Measurements from ENCODE around the gene GLI3.

The GLI3 gene

DNA sequence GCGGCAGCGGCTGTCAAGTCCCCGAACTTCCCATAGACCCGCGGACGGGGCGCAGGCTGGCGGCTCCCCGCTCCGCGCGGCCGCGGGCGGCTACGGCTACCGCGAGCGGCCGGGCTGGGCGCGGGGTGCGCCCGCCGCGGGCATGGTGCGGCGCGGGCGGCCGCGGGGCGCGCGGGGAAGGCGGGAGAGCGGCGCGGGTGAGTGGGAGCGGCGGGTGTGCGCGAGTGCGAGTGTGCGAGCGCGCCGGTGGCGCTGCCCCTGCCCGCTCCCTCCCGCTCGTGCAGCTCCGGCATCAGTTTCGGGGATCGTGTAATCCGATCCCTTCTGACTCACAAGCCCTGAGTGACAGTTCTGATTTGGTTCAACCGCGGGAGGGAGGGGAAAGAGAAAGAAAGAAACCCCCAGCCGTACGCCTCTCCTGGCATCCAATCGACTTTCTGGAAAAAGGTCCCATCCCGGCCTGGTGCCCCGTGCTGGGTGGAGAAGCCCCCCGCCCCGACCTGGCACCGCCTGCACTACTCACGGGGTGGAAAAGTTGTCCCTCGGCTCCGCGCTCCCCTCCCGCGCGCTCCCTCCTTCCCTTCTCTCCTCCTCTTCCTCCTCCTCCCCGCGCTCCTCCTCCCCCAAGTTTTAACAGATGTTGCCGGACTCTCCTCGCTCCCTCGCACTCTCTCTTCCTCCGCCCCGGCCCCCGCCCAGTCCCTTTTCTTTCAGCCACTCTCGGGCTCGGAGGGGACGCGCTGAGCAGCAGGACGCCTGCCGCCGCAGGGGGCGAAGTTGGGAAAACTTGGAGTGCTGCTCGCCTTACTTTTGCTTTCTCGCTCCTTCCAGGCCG lies at the start of gene GLI3:
Gene GLI3, minus strand, starts transcription at position 234 of the 835 bp plus-strand sequence. CDS start 13,956 bp downstream, outside the sequence.
- H3K4me1 Mint-ChIP-seq (ENCODE audit: low read depth), result peaks cover 4% of the 10 kb centered on the region
- H3K27me3 Mint-ChIP-seq (ENCODE audit: low read depth), result peaks cover 72% of the 10 kb centered on the region
- no peaks in the 10 kb centered on the region for H3K9me3 Mint-ChIP-seq
- no peaks in the 10 kb centered on the region for H3K36me3 Mint-ChIP-seq (ENCODE audit: low read depth)
- no peak within 1 kb of the TSS for H3K27ac Mint-ChIP-seq
- H3K4me3 Mint-ChIP-seq, result peak within 1 kb of the TSS; percentile 80

GRCh38 chr7:42285383-42285824 lies 48.4 kb upstream of the GLI3 start:
- H3K4me1 Mint-ChIP-seq (ENCODE audit: low read depth), result no peaks in the 10 kb centered on the region
- no peaks in the 10 kb centered on the region for H3K36me3 Mint-ChIP-seq (ENCODE audit: low read depth)
- H3K27ac Mint-ChIP-seq, result no peak overlapping the region
- H3K27me3 Mint-ChIP-seq (ENCODE audit: low read depth), result no peaks in the 10 kb centered on the region
- H3K4me3 Mint-ChIP-seq, result no peak overlapping the region
- H3K9me3 Mint-ChIP-seq, result no peaks in the 10 kb centered on the region

- H3K27ac Mint-ChIP-seq, result no peak overlapping the region
- H3K36me3 Mint-ChIP-seq (ENCODE audit: low read depth), result no peaks in the 10 kb centered on the region
- no peak overlapping the region for H3K4me3 Mint-ChIP-seq
- no peaks in the 10 kb centered on the region for H3K4me1 Mint-ChIP-seq (ENCODE audit: low read depth)
- no peaks in the 10 kb centered on the region for H3K9me3 Mint-ChIP-seq
- no peaks in the 10 kb centered on the region for H3K27me3 Mint-ChIP-seq (ENCODE audit: low read depth)
Measured at GRCh38 chr7:42283553-42283952, 46.5 kb upstream of the GLI3 start.

DNA sequence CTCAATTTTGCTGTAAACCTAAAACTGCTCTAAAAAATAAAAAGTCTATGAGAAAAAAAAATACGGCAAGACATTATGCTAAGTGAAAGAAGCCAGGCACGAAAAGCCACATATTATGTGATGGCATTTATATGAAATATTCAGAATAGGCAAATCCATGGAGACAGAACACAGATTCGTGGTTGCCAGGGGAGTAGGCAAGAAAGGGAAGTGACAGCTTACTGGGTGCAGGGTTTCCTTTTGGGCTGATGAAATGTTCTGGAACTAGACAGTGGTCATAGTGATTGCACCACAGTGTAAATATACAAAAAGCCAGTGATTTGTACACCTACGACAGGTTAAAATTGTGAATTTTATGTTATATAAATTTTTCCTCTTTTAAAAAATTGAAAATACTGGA lies 41.3 kb upstream of the GLI3 start:
- H3K4me3 Mint-ChIP-seq, result no peak overlapping the region

DNA sequence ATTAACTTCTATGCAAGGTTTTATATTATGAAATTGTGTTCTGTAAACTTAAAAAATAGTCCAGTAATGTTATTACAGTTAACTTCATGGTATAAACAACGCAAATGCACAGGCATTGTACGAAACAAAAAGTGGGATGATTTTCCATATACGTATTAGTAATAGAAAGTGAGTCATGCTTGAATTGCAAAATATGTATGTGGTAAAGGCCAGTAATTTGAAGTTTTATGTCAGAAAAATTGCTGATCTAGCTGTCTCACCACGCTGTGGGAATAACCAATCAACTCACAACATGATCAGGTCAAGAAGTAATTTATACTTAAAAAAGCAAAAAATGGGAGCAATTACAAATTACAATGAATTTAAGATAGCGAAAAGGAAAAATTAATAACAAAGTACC lies 37.0 kb upstream of the GLI3 start:
- peaks cover 4% of the 10 kb centered on the region for H3K27me3 Mint-ChIP-seq (ENCODE audit: low read depth)
- no peaks in the 10 kb centered on the region for H3K4me1 Mint-ChIP-seq (ENCODE audit: low read depth)
- no peaks in the 10 kb centered on the region for H3K36me3 Mint-ChIP-seq (ENCODE audit: low read depth)
- H3K9me3 Mint-ChIP-seq, result no peaks in the 10 kb centered on the region
- no peak overlapping the region for H3K4me3 Mint-ChIP-seq
- no peak overlapping the region for H3K27ac Mint-ChIP-seq

More for the DNA sequence above, 41.3 kb upstream of the GLI3 start:
- no peaks in the 10 kb centered on the region for H3K9me3 Mint-ChIP-seq
- H3K36me3 Mint-ChIP-seq (ENCODE audit: low read depth), result no peaks in the 10 kb centered on the region
- no peaks in the 10 kb centered on the region for H3K27me3 Mint-ChIP-seq (ENCODE audit: low read depth)
- H3K4me1 Mint-ChIP-seq (ENCODE audit: low read depth), result no peaks in the 10 kb centered on the region
- H3K27ac Mint-ChIP-seq, result no peak overlapping the region

DNA sequence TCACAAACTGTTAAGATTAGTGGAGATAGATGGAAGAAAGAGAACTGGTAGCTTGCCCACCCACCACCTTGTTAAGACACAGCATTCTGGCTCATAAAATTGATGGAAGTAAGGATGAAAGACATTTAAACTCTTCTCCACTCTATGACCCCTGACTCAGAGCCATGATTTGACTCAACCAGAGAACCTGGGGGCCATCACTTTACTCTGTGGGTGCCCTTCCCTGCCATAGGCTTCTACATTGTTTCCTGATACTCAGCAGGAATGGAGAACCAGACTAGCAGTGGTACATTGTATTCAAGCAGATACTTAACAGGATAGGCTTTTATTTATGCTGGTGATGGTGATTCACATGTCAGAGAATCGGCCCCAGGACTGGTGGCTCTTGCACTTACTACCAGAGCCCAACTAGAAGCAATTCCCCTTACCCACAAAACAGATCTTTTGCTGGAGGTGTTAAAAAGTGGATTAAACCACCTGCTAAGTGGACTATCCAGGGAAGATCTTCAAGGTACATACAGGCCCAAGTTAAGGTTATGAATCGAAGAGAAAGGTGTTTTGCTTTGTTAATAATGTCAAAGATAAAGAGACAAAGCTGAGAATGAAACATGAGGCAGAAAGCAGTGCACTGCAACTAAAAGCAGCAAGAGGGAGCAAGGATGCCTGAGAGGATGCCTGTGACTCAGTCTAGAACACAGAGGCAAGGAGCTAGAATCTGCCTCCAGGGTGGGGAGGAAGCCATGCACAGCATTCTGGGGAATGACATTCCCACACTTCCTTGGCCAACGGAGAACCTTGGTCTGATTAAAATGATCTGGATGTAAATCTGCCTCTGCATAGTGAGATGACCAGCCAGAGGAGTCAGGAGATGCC lies 36.0 kb upstream of the GLI3 start:
- Mint-ChIP-seq H3K36me3 (ENCODE audit: low read depth) (no peaks in the 10 kb centered on the region), H3K4me3 (no peak overlapping the region), H3K9me3 (no peaks in the 10 kb centered on the region), H3K27ac (no peak overlapping the region), H3K4me1 (ENCODE audit: low read depth) (no peaks in the 10 kb centered on the region), H3K27me3 (ENCODE audit: low read depth) (peaks cover 4% of the 10 kb centered on the region)

GRCh38 chr7:42269161-42269560 lies 32.2 kb upstream of the GLI3 start:
- Mint-ChIP-seq H3K4me3 (no peak overlapping the region), H3K27ac (no peak overlapping the region), H3K27me3 (ENCODE audit: low read depth) (peaks cover 4% of the 10 kb centered on the region), H3K4me1 (ENCODE audit: low read depth) (no peaks in the 10 kb centered on the region), H3K9me3 (no peaks in the 10 kb centered on the region), H3K36me3 (ENCODE audit: low read depth) (no peaks in the 10 kb centered on the region)

DNA sequence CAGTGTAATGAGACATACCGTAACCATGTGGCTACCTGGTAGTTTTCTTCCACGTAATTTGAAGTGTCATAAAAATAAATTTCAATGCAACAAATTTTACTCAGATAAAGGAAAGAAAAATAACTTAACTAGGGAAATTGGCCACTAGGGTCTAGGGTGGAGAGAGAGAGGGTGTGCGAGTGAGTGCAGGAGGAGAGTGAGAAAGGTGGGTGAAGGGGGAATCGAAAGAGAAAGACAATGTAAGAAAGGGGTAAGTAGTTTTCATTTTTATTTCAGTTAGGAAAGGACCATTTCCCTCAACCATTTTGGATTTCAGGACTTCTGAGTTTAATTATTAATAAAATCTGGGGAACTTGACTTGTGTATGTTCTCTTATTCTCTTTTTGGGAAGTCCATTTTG lies 27.7 kb upstream of the GLI3 start:
- H3K4me3 Mint-ChIP-seq, result no peak overlapping the region
- no peaks in the 10 kb centered on the region for H3K9me3 Mint-ChIP-seq
- no peak overlapping the region for H3K27ac Mint-ChIP-seq
- H3K27me3 Mint-ChIP-seq (ENCODE audit: low read depth), result no peaks in the 10 kb centered on the region
- no peaks in the 10 kb centered on the region for H3K36me3 Mint-ChIP-seq (ENCODE audit: low read depth)
- H3K4me1 Mint-ChIP-seq (ENCODE audit: low read depth), result no peaks in the 10 kb centered on the region

GRCh38 chr7:42263971-42264370 lies 27.0 kb upstream of the GLI3 start:
- H3K27ac Mint-ChIP-seq, result no peak overlapping the region
- H3K4me1 Mint-ChIP-seq (ENCODE audit: low read depth), result no peaks in the 10 kb centered on the region
- H3K9me3 Mint-ChIP-seq, result no peaks in the 10 kb centered on the region
- no peak overlapping the region for H3K4me3 Mint-ChIP-seq
- H3K27me3 Mint-ChIP-seq (ENCODE audit: low read depth), result no peaks in the 10 kb centered on the region
- H3K36me3 Mint-ChIP-seq (ENCODE audit: low read depth), result no peaks in the 10 kb centered on the region

- H3K4me1 Mint-ChIP-seq (ENCODE audit: low read depth), result no peaks in the 10 kb centered on the region
- no peaks in the 10 kb centered on the region for H3K9me3 Mint-ChIP-seq
Measured at GRCh38 chr7:42262964-42263363, 26.0 kb upstream of the GLI3 start.

GRCh38 chr7:42254217-42254616 lies 17.2 kb upstream of the GLI3 start:
- Mint-ChIP-seq H3K27ac (no peak overlapping the region), H3K4me3 (no peak overlapping the region), H3K4me1 (ENCODE audit: low read depth) (no peaks in the 10 kb centered on the region), H3K36me3 (ENCODE audit: low read depth) (no peaks in the 10 kb centered on the region), H3K9me3 (no peaks in the 10 kb centered on the region), H3K27me3 (ENCODE audit: low read depth) (no peaks in the 10 kb centered on the region)

More at GRCh38 chr7:42262964-42263363, 26.0 kb upstream of the GLI3 start:
- Mint-ChIP-seq H3K27ac (no peak overlapping the region), H3K4me3 (no peak overlapping the region), H3K27me3 (ENCODE audit: low read depth) (no peaks in the 10 kb centered on the region), H3K36me3 (ENCODE audit: low read depth) (no peaks in the 10 kb centered on the region)

GRCh38 chr7:42253316-42253715 lies 16.3 kb upstream of the GLI3 start:
- no peak overlapping the region for H3K4me3 Mint-ChIP-seq
- H3K4me1 Mint-ChIP-seq (ENCODE audit: low read depth), result no peaks in the 10 kb centered on the region
- no peaks in the 10 kb centered on the region for H3K36me3 Mint-ChIP-seq (ENCODE audit: low read depth)
- no peaks in the 10 kb centered on the region for H3K9me3 Mint-ChIP-seq
- no peak overlapping the region for H3K27ac Mint-ChIP-seq
- H3K27me3 Mint-ChIP-seq (ENCODE audit: low read depth), result no peaks in the 10 kb centered on the region

DNA sequence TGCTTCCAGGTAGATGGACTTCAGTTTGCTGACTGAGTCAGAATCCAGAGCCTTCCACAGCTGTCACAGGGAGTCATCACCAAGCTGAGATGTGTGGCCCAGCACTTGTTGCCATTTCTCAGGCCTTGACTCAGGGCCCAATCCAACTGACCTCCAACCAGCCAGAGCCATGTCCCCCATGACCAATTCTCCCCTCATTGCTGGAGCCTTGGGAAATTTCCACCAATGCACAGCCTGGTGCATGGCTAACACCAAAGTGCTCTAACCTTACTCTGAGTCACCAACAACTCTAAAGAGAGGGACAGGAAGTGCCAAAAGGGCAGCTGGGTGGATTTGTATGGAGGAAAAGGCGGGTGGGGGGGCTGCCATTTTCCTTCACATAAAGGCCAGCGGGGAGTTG lies 13.4 kb upstream of the GLI3 start:
- Mint-ChIP-seq H3K27ac (no peak overlapping the region), H3K36me3 (ENCODE audit: low read depth) (no peaks in the 10 kb centered on the region), H3K4me1 (ENCODE audit: low read depth) (no peaks in the 10 kb centered on the region), H3K9me3 (no peaks in the 10 kb centered on the region), H3K27me3 (ENCODE audit: low read depth) (no peaks in the 10 kb centered on the region), H3K4me3 (no peak overlapping the region)

- H3K4me1 Mint-ChIP-seq (ENCODE audit: low read depth), result no peaks in the 10 kb centered on the region
- H3K27me3 Mint-ChIP-seq (ENCODE audit: low read depth), result no peaks in the 10 kb centered on the region
- H3K9me3 Mint-ChIP-seq, result no peaks in the 10 kb centered on the region
- H3K4me3 Mint-ChIP-seq, result no peak overlapping the region
- no peak overlapping the region for H3K27ac Mint-ChIP-seq
- no peaks in the 10 kb centered on the region for H3K36me3 Mint-ChIP-seq (ENCODE audit: low read depth)
Measured at GRCh38 chr7:42248579-42248978, 11.6 kb upstream of the GLI3 start.

- Mint-ChIP-seq H3K27me3 (ENCODE audit: low read depth) (no peaks in the 10 kb centered on the region), H3K4me1 (ENCODE audit: low read depth) (no peaks in the 10 kb centered on the region), H3K27ac (no peak overlapping the region), H3K9me3 (no peaks in the 10 kb centered on the region), H3K4me3 (no peak overlapping the region), H3K36me3 (ENCODE audit: low read depth) (no peaks in the 10 kb centered on the region)
Measured at GRCh38 chr7:42247301-42247700, 10.3 kb upstream of the GLI3 start.

Data from T-helper 1 cell treated with Interleukin-12 subunit alpha and Interleukin-12 subunit beta and Interleukin-4 antibody, amounts not matched to agents 30 μg/mL and 1 μg/mL, for 36 hours (primary cell).